Measurements from ENCODE around the gene ASAP3.

- TF ChIP-seq CTCF (conservative IDR thresholded peaks at IDR 0.05) (no peak), EZH2 (IDR thresholded peaks at IDR 0.05; ENCODE audit: low read depth) (no peak)
These were observed 94.1 kb downstream of the ASAP3 start for GRCh38 chr1:23389837-23390321.
